ENCODE data around the gene NEDD4L. TPM values are rescaled to one million over a fixed set of nuclear protein-coding genes. Genes with fewer than 3 reads are reported as not detected.

Gene NEDD4L
- total RNA-seq, 1 experiment from 2014 or later, result 108 TPM

GRCh38 chr18:58201733-58202730, 158.0 kb downstream of the NEDD4L start:
- peak; percentile 55 for DNase-seq (ENCODE audit: unreplicated experiment)
- Mint-ChIP-seq H3K27me3 (ENCODE audit: insufficient read depth, unreplicated experiment) (no peaks in the 10 kb centered on the region), H3K36me3 (ENCODE audit: insufficient read depth, unreplicated experiment) (peaks cover 4% of the 10 kb centered on the region), H3K4me1 (ENCODE audit: insufficient read depth, unreplicated experiment) (peaks cover 23% of the 10 kb centered on the region), H3K9me3 (ENCODE audit: unreplicated experiment) (no peaks in the 10 kb centered on the region), H3K27ac (ENCODE audit: low read depth, unreplicated experiment) (no peak overlapping the region), H3K4me3 (ENCODE audit: unreplicated experiment) (no peak overlapping the region)
- ChIA-PET POLR2A (interaction anchor here (0.7 to 3.1 kb wide), 5 partner anchors 10 to 87 kb away, joined by 3 to 16 read pairs (median 3); no protein-coding TSS in a partner anchor), CTCF (interaction anchor here (0.6 to 1.9 kb wide), 2 partner anchors 21 to 64 kb away, joined by 5 to 6 read pairs; no protein-coding TSS in a partner anchor)
- no TSS peak for BruUV-seq (replicated peaks)
- TF ChIP-seq CTCF (IDR thresholded peaks at IDR 0.05; ENCODE audit: unreplicated experiment), result no peak
- intact Hi-C loops (cut with micrococcal nuclease), result no loop called here

DNA sequence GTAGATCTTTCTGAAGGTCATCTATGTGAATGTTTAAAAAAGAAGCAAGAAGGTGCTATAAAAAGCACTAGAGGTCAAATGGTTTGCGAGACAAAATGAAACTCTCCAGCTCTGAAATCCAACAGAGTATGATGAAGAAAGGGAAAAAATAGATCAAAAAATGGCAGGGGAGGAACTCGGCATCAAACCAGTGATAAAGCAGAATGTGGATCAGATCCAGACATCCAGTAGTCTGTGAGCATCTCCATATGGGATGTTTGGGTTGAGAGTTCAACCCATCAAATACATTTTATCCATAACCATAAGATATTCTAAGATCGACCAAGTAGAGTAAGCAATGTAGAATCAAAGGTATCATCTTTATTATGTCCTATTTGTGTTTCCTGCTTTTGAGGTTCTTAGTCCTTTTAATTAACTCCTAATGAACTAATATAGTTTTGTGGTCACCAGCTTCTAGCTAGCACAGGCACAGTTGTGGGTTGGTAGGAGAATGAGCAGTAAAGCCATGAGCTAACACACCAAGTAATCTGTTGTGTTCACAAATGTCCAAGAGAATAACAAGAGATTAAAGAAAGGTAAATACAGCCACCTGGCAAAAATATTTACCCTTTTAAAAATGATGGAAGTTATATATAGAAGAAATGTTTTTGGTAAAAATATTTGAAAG, 160.9 kb downstream of the NEDD4L start:
- intact Hi-C loops (cut with micrococcal nuclease), result no loop called here
- Mint-ChIP-seq H3K36me3 (ENCODE audit: insufficient read depth, unreplicated experiment) (peaks cover 4% of the 10 kb centered on the region), H3K4me3 (ENCODE audit: unreplicated experiment) (no peak overlapping the region), H3K27ac (ENCODE audit: low read depth, unreplicated experiment) (peak overlapping the region; percentile 23), H3K9me3 (ENCODE audit: unreplicated experiment) (no peaks in the 10 kb centered on the region), H3K27me3 (ENCODE audit: insufficient read depth, unreplicated experiment) (no peaks in the 10 kb centered on the region), H3K4me1 (ENCODE audit: insufficient read depth, unreplicated experiment) (peaks cover 42% of the 10 kb centered on the region)
- ChIA-PET CTCF (interaction anchor here (0.6 to 1.6 kb wide), 4 partner anchors 13 to 188 kb away, joined by 3 to 4 read pairs (median 3); no protein-coding TSS in a partner anchor), POLR2A (interaction anchor here (0.9 to 2.9 kb wide), 4 partner anchors 9 to 159 kb away, joined by 3 to 15 read pairs (median 4); no protein-coding TSS in a partner anchor)
- no TSS peak for BruUV-seq (replicated peaks)
- DNase-seq (ENCODE audit: unreplicated experiment), result no peak
- no peak for TF ChIP-seq CTCF (IDR thresholded peaks at IDR 0.05; ENCODE audit: unreplicated experiment)

DNA sequence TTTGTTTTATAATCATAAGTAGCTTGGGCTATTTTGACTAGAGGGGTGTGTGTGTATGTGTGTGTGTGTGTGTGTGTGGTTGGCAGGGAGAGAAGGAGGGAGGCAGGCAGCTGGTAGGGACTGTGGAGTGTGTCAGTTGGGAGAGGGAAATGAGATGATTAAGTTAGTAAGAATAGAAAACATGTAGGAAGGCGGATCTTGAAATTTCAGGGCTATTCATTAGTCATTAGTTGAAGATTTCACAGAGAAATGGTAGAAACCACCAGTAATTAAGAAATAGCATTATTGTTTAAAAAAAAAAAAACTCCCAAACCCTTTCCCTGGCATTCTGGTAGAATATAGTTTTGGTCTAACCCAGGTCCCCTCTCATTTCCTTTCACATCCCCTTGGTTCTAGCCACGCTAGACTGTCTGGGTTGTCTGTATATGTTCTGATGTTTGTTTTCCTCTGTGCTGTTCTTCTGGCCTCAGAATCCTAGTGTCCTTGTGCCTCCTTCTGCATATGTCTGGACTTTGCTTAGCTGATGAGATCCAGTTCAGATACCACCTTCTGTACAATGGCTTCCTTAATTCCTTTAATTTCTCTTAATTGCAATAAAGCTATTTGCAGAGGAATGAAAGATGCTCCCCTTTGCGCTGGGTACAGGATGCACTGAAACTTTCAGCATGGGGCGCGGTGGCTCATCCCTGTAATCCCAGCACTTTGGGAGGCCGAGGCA, 161.6 kb downstream of the NEDD4L start:
- no TSS peak for BruUV-seq (replicated peaks)
- ChIA-PET POLR2A (interaction anchor here (1.0 to 2.9 kb wide), 4 partner anchors 8 to 16 kb away, joined by 3 to 15 read pairs (median 5); no protein-coding TSS in a partner anchor), CTCF (interaction anchor here (0.5 to 1.6 kb wide), 4 partner anchors 14 to 1513 kb away, joined by 3 to 4 read pairs (median 3); no protein-coding TSS in a partner anchor)
- Mint-ChIP-seq H3K27me3 (ENCODE audit: insufficient read depth, unreplicated experiment) (no peaks in the 10 kb centered on the region), H3K36me3 (ENCODE audit: insufficient read depth, unreplicated experiment) (peaks cover 4% of the 10 kb centered on the region), H3K4me1 (ENCODE audit: insufficient read depth, unreplicated experiment) (peaks cover 42% of the 10 kb centered on the region), H3K4me3 (ENCODE audit: unreplicated experiment) (no peak overlapping the region), H3K27ac (ENCODE audit: low read depth, unreplicated experiment) (peak overlapping the region; percentile 23), H3K9me3 (ENCODE audit: unreplicated experiment) (no peaks in the 10 kb centered on the region)
- intact Hi-C loops (cut with micrococcal nuclease), result no loop called here
- no peak for TF ChIP-seq CTCF (IDR thresholded peaks at IDR 0.05; ENCODE audit: unreplicated experiment)
- no peak for DNase-seq (ENCODE audit: unreplicated experiment)

All from MCF 10A (cell line).